ENCODE data around the gene PTK7.
A peak's percentile ranks its signal among the peaks of the same experiment; 100 is the strongest.

PTK7 gene

GRCh38 chr6:43089874-43090558 is 13.9 kb downstream of the PTK7 start:
- no peak for TF ChIP-seq GATA3 (IDR thresholded peaks at IDR 0.05; ENCODE audit: low read depth, low read length)
- TF ChIP-seq GATA2 (IDR thresholded peaks at IDR 0.05; ENCODE audit: low read depth, low read length): no peak

- TF ChIP-seq GATA2 (IDR thresholded peaks at IDR 0.05; ENCODE audit: low read depth, low read length) (no peak), GATA3 (IDR thresholded peaks at IDR 0.05; ENCODE audit: low read depth, low read length) (no peak)
These were observed 14.4 kb downstream of the PTK7 start for GRCh38 chr6:43090559-43090956.

DNA sequence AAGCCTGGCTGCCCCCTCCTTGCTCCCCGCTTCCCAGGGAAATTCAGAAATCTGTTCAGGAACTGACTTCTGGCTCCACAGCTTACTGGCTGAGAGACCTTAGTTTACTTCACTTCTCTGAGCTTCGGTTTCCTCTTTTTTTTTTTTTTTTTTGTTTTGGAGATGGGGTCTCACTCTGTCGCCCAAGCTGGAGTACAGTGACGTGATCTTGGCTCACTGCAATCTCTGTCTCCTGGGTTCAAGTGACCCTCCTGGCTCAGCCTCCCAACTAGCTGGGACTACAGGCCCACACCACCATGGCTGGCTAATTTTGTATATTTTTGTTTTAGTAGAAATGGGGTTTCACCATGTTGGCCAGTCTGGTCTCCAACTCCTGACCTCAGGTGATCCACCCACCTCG is 14.9 kb downstream of the PTK7 start:
- TF ChIP-seq GATA3 (IDR thresholded peaks at IDR 0.05; ENCODE audit: low read depth, low read length): no peak

DNA sequence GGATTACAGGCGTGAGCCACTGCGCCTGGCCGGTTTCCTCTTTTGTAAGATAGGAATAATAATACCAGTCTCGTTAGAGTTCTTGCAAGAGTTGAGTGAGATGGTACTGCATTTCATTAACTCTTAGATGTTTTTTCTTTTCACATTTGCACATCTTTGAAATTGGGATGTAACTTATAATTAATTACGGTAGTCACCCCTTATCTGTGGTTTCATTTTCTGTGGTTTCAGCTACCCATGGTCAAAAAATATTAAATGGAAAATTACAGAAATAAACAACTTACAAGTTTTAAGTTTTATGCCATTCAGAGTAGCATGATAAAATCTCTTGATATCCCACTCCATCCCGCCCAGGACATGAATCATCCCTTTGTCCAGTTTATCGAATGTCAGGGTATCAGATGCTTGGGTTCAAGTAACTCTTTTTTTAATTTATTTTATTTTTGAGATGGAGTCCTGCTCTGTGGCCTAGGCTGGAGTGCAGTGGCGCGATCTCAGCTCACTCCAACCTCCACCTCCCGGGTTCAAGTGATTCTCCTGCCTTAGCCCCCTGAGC is 15.4 kb downstream of the PTK7 start:
- no peak for TF ChIP-seq GATA3 (IDR thresholded peaks at IDR 0.05; ENCODE audit: low read depth, low read length)
- TF ChIP-seq GATA2 (IDR thresholded peaks at IDR 0.05; ENCODE audit: low read depth, low read length): no peak

- peak; percentile 52; the same call in 1 of the 2 replicates for TF ChIP-seq GATA2 (IDR thresholded peaks at IDR 0.05; ENCODE audit: low read depth, low read length)
- TF ChIP-seq GATA3 (IDR thresholded peaks at IDR 0.05; ENCODE audit: low read depth, low read length): peak; percentile 90
These were observed 16.5 kb downstream of the PTK7 start for GRCh38 chr6:43092635-43093034.

DNA sequence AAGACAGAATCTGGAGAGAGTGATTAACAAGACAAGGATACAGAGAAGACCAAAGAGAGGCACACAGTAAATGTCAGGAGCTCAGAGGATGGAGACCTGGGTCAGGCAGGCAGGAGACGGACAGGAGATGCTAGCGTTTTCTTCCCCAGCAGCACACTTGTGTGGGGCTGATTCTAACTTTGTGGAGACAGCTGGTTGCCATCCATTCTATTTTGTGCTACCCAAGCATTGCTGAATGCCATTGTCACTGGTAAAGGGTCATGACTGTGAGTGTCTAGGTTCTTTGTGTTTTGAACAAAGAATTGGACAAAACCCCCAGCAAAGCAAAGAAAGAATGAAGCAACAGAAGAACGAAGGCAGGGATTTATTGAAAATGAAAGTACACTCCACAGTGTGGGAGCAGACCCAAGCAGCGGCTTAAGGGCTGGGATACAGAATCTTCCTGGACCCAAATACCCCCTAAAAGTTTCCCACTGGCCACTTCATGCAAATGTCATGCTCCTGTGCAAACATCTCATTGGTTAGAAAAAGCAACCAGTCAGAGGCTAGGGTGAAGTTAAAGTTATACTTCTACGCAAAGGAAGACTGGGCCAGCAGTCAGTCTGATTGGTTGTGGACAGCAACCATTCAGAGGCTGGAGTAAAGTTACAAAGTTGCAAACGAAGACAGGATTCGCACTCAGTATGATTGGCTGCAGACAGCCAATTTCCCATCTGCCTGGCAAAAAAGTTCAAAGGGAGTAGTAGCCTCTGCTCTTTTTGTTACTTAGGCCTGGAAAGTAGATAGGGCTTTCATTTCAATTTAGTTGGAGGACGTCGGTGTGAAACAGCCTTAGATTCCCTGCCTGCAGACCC is 17.5 kb downstream of the PTK7 start:
- TF ChIP-seq GATA2 (IDR thresholded peaks at IDR 0.05; ENCODE audit: low read depth, low read length) (no peak), GATA3 (IDR thresholded peaks at IDR 0.05; ENCODE audit: low read depth, low read length) (no peak)

DNA sequence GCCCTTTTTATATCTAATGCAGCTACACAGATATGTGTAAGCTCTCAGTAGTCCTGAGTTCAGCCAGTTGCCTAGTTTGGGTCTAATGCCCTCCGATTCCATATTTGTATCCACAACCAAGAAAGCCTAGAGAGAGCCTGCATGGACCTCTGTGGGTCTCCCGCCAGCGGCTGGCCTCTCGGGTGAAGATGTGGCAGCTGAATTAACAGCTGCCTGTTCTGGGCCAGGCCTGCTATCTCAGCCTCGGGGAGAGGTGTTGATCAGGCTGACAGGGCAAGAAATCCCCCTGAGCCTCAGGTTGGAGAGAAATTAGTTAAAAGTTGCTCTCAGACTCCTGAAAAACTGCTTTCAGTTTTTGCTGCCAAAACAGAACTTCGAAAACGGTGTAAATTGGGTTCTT is 19.8 kb downstream of the PTK7 start:
- TF ChIP-seq GATA2 (IDR thresholded peaks at IDR 0.05; ENCODE audit: low read depth, low read length) (no peak), GATA3 (IDR thresholded peaks at IDR 0.05; ENCODE audit: low read depth, low read length) (no peak)

DNA sequence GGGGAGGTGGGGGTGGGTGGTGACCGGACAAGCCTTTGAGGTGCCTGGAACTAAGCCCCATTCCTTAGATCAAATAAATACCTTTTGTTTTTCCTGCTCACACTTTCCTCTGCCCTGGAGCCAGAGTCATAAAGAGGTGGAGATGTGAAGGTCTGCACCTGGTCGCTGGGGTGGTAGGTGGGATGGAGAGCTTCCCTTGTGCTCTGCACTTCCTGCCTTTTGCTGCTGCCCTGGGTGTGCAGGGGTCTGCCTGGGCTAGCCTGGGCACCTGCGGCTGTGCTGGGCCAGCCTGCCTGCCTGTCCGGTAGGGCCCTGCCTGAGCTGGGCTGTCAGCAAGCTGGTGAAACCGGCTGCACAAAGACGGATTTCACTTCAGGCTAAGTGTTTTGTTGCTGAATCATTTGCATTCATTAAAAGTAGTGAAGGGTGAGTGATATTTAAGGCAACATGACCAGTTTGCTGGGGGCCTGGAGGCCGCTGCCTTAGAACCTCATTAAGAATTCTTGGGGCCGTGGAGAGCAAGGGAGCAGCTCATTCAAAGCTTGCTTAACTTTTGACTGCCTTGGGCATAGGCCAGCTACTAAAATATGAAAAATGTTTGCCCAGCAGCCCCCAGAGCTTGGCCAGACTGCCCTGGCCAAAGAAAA is 20.5 kb downstream of the PTK7 start:
- TF ChIP-seq GATA3 (IDR thresholded peaks at IDR 0.05; ENCODE audit: low read depth, low read length) (no peak), GATA2 (IDR thresholded peaks at IDR 0.05; ENCODE audit: low read depth, low read length) (no peak)

GRCh38 chr6:43097098-43097489 is 21.0 kb downstream of the PTK7 start:
- TF ChIP-seq GATA3 (IDR thresholded peaks at IDR 0.05; ENCODE audit: low read depth, low read length): no peak

DNA sequence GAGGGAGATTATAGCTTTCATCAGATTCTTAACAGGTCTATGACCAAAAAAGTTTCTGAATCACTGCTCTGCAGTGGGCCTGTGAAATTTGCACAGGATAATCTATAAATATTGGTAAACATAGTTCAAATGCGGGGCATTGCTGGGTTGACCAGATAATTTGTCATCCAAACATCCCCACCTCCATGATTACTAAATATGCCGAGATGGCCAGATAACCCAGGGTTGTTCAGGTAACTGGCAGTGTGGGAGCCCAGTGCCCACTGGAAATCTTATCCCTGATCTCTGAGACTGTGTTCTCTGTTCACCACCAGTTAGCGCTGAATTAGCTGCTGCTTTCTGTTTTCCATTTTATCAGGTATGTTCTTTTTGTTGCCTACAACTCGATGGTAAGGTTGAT is 21.4 kb downstream of the PTK7 start:
- TF ChIP-seq GATA3 (IDR thresholded peaks at IDR 0.05; ENCODE audit: low read depth, low read length) (0 out of 2 replicates have a peak, but pooled peaks have one; percentile 23), GATA2 (IDR thresholded peaks at IDR 0.05; ENCODE audit: low read depth, low read length) (peak; percentile 79)

GRCh38 chr6:43101497-43101896 is 25.4 kb downstream of the PTK7 start:
- TF ChIP-seq GATA3 (IDR thresholded peaks at IDR 0.05; ENCODE audit: low read depth, low read length): no peak
- no peak for TF ChIP-seq GATA2 (IDR thresholded peaks at IDR 0.05; ENCODE audit: low read depth, low read length)

DNA sequence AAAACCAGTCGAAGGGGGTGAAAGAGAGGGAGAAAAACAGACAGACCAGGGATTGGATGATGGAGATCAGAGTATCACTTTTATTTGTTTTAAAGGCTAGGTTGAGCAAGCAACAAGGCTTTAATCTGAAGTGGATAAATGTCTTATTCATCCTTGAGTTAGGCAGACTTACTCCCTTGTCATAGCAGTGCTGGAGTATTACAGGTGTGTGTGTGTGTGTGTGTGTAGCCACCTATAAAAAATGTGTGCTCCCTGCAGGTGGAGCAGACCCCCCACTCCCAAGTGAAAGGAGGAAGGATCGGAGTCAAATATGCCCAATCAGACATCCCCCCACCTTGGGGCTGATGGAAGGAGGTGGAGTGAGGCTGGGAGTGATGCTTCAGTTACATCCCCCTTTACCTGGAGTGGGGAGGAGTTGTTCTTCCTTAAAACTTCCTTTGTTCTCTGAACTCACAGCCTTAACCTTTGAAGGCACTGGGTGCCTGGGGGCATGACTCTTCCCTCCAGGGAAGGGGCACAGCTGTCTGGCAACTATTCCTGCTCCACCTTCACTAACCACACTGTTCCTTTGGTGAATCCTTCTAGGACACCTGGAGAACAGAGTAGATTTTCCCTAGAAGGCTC is 27.3 kb downstream of the PTK7 start:
- TF ChIP-seq GATA3 (IDR thresholded peaks at IDR 0.05; ENCODE audit: low read depth, low read length) (no peak), GATA2 (IDR thresholded peaks at IDR 0.05; ENCODE audit: low read depth, low read length) (no peak)

DNA sequence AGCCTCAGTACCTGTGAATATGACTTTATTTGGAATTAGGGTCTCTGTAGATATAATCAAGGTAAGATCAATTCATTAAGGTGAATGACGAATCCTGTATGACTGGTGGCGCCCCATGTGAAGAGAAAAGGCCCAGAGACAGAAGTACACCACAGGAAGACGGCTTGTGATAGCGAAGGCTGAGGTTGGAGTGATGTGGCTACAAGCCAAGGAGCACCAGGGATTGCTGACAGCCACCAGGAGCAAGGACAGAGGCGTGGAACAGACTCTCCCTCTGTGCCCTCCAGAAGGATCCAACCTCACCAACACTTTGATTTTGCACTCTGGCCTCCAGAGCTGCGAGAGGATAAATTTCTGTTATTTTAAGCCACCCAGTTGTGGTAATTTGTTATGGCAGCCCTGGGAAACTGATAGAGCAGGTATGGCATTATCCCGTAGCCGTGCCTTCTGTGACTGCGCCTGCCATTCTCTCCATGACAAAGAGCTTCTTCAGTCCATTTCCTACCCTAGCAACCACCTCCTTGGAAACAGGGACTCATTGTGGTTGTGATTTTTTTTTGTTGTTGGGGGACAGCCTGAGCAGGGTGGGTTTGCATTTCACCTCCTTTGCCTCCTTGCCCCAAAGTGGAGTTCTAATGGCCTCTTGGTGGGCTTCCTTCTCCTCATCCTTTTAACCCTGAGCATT is 29.6 kb downstream of the PTK7 start:
- no peak for TF ChIP-seq GATA3 (IDR thresholded peaks at IDR 0.05; ENCODE audit: low read depth, low read length)
- TF ChIP-seq GATA2 (IDR thresholded peaks at IDR 0.05; ENCODE audit: low read depth, low read length): no peak
